DMS79 treated with DMSO at 0.1 percent for 48 hours (cell line): Measurements from ENCODE around the gene HOXC12.

Experiments used
- DNase-seq: peaks from one replicate; lab custom pipeline; 2025; lab: John Stamatoyannopoulos, UW

Gene HOXC12

DNA sequence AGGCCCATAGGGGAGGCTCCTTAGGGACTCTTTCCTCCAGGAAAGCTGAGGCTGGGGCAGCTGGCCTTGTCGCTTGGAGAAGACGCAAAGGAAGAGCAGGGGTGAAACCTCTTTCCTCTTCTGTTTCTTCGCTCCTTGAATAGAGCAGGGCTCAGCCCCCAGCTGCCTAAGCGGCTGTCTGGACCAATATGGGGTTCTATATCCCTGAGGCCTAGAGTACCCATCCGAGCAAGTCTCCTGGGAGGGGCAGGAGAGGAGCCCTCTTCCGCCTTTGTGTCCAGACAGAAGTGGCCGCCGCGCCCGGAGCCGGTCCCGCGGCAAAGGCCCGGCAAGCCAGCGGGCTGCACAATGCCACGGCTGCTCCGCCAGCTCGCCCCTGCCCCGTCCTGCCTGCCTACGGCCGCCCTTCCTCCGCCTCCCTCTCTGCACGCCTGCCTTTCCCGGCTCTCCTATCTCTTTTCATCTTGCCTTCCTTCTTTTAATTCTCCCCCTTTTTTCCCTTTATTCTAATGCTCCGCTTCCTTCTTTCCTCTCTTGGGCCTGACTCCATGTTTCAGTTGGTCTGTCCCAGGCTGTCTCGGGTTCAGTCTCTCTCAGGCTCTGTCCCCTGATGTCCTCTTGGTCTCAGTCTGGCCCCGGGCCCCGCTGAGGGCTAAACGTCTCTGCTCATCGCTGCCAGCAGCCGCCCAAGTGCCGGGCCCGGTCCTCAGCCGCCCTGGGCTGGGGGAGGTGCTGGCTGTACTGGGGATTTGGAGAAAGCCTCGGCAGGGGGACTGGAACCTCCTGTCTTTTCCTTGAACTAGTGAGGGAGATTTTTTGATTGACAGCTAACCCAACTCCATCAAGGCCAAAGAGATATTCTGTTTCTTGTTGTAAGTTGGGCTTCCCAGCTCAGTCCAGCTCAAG lies 42.8 kb downstream of the HOXC12 start:
- no peak for DNase-seq

DNA sequence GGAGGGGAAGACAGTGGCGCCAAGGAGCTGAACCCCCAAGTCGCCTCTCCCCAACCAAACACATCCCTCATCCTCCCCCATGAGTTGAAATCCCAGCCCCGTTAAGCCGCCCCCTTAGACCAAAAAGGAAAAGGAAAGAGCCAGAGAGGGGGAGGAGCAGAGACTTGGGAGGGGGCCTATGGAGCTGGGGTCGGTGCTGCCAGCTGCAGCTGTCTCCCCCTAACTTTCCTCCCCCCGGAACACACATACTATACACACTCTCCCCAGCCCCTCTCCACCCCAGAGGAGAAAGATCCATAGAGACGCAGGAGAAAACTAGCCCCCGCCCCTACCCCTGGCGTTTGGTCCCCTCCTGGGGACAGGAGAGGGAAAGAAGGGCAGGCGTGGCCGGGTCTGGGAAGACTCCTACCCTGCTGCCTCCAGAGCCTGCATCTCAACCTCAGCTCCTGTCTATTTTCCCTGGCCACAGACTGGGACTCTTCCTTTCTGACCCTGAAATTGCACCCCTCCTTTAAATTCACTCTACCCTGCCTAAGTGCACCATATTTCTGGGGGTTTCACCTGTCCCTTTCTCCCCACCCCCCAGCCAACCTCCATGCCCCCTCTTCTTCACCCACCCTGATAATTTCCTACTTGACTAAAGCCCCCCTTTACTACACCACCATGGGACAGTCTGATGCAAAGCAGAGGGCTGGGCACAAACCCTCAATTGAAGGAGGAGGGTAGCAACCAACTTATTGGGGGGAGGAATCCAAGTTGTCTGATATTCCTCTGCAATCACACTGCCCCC lies 43.6 kb downstream of the HOXC12 start:
- no peak for DNase-seq

DNA sequence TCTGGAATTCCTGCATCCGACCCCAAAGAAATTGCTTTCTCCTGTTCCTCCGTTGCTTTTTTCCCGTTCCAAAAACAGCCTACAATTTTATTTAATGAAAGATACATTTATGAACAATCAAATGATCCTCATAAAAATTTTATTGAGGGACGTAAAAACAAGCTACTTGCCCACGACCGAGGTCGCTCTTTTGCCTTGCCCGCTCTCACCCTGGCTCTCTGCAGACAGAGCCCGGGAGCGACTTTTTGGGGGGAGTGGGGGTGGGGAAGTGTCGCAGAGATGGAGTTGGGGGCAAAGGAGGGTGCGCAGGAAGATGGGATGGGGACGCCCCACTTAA lies 44.2 kb downstream of the HOXC12 start:
- no peak for DNase-seq

DNA sequence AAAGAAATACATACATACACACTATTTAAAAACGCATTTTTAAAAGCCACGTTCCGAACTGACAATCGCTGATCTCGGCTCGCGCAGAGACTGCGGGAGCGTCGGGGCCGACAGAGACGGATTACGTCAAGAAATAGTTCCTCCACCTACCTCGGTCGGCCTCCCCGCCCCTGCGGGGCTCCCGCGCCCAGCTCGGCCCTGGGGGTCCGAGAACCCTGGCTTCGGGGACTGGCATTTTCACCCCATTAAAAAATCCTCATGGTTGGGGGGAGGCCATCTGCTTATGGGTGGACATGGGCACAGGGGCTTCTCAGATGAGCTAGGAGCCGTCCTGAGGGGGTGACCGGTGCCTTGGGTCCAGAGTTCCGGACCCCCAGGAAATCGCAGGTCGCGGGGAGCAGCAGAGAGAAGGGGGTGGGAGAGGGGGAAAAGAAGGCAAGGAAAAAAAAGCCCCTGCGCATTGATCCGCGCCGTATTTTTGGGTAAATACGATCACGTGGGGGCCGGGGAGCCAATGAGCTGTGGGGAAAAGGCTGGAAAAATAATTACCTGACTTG lies 44.9 kb downstream of the HOXC12 start:
- DNase-seq: peak; percentile 36

- no peak for DNase-seq
Measured at GRCh38 chr12:54000116-54001114, 45.7 kb downstream of the HOXC12 start, which contains the start of gene HOXC9. HOXC9 (plus strand) TSS chr12:54000161; CDS start chr12:54000189, 28 bp downstream.

GRCh38 chr12:54001283-54002187 lies 46.8 kb downstream of the HOXC12 start:
- DNase-seq: no peak

DNA sequence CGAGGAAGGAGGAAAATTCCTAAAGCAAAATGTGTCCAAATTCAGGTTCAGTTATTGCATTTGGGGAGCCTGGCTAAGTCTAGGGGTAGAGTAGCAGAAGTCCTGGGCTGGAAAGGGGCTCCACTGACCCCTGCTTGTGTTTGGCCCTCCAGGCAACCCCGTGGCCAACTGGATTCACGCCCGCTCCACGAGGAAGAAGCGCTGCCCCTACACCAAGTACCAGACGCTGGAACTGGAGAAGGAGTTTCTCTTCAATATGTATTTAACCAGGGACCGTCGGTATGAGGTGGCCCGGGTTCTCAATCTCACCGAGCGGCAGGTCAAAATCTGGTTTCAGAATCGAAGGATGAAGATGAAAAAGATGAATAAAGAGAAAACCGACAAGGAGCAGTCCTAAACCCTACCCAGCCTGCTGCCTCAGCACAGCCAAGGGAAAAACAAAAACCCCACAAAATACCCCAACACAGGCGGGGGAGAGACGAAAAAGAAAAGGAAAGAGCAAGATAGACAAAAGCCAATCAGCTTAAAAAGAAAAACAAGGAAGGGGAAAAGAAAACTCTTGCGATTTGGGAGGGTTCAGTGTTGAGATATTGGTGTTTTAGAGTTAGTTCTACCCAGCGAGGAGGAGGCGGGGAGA lies 47.7 kb downstream of the HOXC12 start:
- DNase-seq: no peak

- DNase-seq: no peak
Measured at GRCh38 chr12:54002915-54003389, 48.2 kb downstream of the HOXC12 start.

- DNase-seq: no peak
Measured at GRCh38 chr12:54003625-54004024, 48.9 kb downstream of the HOXC12 start.

GRCh38 chr12:54004063-54004840 lies 49.5 kb downstream of the HOXC12 start:
- no peak for DNase-seq

DNA sequence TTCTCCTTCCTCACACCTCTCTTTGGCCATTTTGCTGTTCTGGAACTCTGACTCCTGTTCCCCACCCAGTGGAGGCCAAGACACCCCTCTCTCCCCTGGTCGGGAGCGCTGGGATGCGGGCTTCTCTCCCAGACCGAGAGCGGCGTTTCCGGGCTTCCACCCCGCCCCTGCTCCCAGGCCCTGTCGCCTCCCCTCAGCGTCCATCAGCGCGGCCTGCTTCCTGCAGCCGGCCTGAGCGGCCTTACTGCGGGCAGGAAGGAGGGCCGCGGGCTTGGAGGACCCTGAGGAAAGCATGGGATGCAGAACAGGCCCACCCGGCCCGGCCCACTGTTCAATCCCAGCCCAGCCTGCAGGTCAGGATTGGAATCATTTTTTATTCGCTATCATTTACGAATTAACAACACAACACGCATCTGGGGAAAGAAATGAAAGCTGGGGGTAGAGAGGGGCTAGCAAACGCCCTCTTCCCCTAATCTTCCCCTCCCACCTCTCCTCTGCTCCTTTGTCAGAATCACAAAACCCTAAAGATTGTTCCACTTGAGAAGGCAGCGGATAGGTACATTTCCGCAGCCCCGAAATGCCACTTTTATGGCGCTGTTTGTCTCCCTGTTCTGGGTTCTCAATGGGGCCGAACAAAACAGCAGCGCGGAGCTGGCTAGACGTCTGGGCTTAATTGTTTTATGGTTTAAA lies 50.3 kb downstream of the HOXC12 start:
- DNase-seq: no peak

- DNase-seq: no peak
Measured at GRCh38 chr12:54005531-54005852, 50.8 kb downstream of the HOXC12 start.

DNA sequence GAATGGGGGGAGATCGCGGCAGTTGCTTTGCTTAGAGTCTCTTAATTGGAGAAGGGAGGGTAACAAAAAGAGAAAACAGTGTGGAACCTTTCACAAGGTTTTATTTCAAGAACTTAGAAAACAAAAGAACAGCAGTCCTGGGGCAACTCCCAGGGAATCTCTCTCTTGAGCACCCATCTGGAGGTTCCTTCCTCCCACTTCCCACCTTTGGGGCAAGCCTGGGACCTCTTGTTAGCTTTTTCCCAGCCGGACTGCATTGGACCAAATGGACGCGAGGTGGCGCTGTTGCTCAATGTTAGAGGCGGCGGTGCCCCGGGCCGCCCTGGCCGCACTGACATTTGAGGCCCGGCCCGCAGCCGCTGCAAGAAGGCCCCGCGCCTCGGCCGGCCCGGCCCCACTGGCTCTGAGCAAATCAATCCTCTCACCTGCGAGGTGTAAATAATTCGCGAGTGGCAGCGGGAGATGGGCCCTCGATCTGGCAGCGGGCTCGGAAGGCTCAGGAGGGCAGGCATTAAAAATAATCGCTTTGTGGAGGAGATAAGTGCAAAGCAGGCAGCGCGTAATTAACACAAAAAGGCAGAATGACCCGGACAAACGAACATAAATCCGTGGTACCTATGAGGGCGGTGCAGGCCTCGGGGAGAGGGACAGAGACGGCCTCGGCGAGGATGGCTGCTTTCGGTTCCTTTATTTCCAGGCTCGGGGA lies 51.3 kb downstream of the HOXC12 start:
- peak; percentile 43 for DNase-seq

DNA sequence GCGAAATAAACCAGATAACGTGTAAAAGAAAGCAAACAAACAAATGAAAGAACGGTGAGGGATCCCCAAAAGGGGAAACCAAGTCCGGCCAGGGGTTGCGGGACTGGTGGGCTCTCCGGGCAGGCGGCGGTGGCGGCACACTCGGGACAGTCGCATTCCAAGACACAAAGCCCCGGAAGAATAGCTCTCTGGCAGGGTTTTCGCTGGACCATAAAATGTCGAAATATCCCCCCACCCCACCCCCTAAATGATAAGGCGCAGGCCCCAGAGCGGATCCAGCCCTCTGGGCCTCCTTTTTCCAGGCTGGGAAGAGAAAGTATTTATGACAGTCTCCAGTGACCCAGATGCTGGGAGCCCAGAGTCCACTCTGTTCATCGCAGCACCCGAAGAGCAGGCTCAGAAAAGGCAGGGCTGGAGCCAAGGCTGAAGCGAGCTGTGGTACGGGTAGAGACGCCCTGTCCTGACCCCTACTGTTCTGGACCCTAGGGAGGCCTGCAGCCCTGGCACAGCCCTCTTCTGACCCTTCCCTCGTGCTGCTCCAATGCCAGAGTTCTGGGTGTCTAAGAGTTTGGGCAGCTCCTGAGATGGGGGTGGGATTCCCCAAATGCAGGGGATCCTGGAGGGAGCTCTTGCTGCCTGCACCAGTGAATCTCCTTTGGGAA lies 52.0 kb downstream of the HOXC12 start:
- DNase-seq: no peak

- no peak for DNase-seq
Measured at GRCh38 chr12:54007538-54008259, 53.0 kb downstream of the HOXC12 start.

- no peak for DNase-seq
Measured at GRCh38 chr12:54008260-54008552, 53.5 kb downstream of the HOXC12 start.
